Neuronal stem cell (in vitro differentiated cells): ENCODE data around the gene DSC2.

ENCODE experiments used
- DNase-seq: peaks from one replicate; pipeline ENCODE4 v3.0.0-alpha.2; 2013; ENCODE audit warnings: low spot score
- H2AFZ ChIP-seq: one replicate; pipeline ENCODE4 v1.6.1; 2013; ENCODE audit warnings: mild to moderate bottlenecking, low read length, inconsistent platforms
- H2AK5ac ChIP-seq: 2 replicates; pipeline ENCODE4 v1.6.1; 2013; ENCODE audit warnings: low read depth, mild to moderate bottlenecking, inconsistent platforms, low read length, moderate library complexity, mixed read lengths
- H2BK120ac ChIP-seq: 2 replicates; pipeline ENCODE4 v1.6.1; 2013; ENCODE audit warnings: low read depth, mild to moderate bottlenecking, inconsistent platforms, low read length, moderate library complexity, mixed read lengths
- H2BK12ac ChIP-seq: one replicate; pipeline ENCODE4 v1.6.1; 2013; ENCODE audit warnings: low read length, inconsistent platforms
- H2BK15ac ChIP-seq: 2 replicates; pipeline ENCODE4 v1.6.1; 2013; ENCODE audit warnings: mild to moderate bottlenecking, low read length, inconsistent platforms, mixed read lengths
- H2BK5ac ChIP-seq: one replicate; pipeline ENCODE4 v1.6.1; 2013; ENCODE audit warnings: inconsistent platforms, mild to moderate bottlenecking, low read length, moderate library complexity
- H3K14ac ChIP-seq: one replicate; pipeline ENCODE4 v1.6.1; 2013; ENCODE audit warnings: low read length, inconsistent platforms
- H3K18ac ChIP-seq: 2 replicates; pipeline ENCODE4 v1.6.1; 2013; ENCODE audit warnings: low read length, inconsistent platforms
- H3K23ac ChIP-seq: 2 replicates; pipeline ENCODE4 v1.6.1; 2013; ENCODE audit warnings: low read depth, mild to moderate bottlenecking, mixed read lengths, low read length, inconsistent platforms; ENCODE audit not compliant: poor library complexity
- H3K27ac ChIP-seq: replicated peaks from 3 replicates; pipeline ENCODE4 v1.5.1; 2013; ENCODE audit warnings: low read length, inconsistent platforms
- H3K27me3 ChIP-seq, 3 experiments: 2 replicates each; pipeline ENCODE4 v1.6.1; 2013; ENCODE audit warnings: low read length in 3 of 3, mild to moderate bottlenecking in 2 of 3, inconsistent platforms in 1 of 3, low read depth in 1 of 3, mixed read lengths in 1 of 3, moderate library complexity in 1 of 3; ENCODE audit not compliant: control insufficient read depth in 3 of 3, insufficient read depth in 3 of 3
- H3K36me3 ChIP-seq, 2 donors: replicated peaks in 1 of 2; 2 replicates each; pipeline ENCODE4 v1.6.1; 2013; ENCODE audit warnings: low read length in 2 of 2; ENCODE audit not compliant: control insufficient read depth in 2 of 2, insufficient read depth in 2 of 2
- H3K4ac ChIP-seq: 2 replicates; pipeline ENCODE4 v1.6.1; 2013; ENCODE audit warnings: inconsistent platforms, mild to moderate bottlenecking, low read length, moderate library complexity
- H3K4me1 ChIP-seq, 2 donors: 1 replicate in 1 of 2; 2 replicates in 1 of 2; pipeline ENCODE4 v1.6.1; 2013; ENCODE audit warnings: low read length in 2 of 2, low read depth in 1 of 2; ENCODE audit not compliant: control insufficient read depth in 2 of 2, insufficient read depth in 1 of 2
- H3K4me2 ChIP-seq: one replicate; pipeline ENCODE4 v1.6.1; 2013; ENCODE audit warnings: mild to moderate bottlenecking, low read length, inconsistent platforms; ENCODE audit not compliant: insufficient read depth, poor library complexity, severe bottlenecking
- H3K4me3 ChIP-seq, 2 donors: 2 replicates each; pipeline ENCODE4 v1.5.1; 2013; ENCODE audit warnings: low read length in 2 of 2, mild to moderate bottlenecking in 2 of 2, inconsistent platforms in 1 of 2, moderate library complexity in 1 of 2
- H3K79me1 ChIP-seq: one replicate; pipeline ENCODE4 v1.6.1; 2013; ENCODE audit warnings: low read depth, mild to moderate bottlenecking, inconsistent platforms, low read length, moderate library complexity
- H3K9ac ChIP-seq: one replicate; pipeline ENCODE4 v1.6.1; 2013; ENCODE audit warnings: mild to moderate bottlenecking, low read depth, low read length, inconsistent platforms; ENCODE audit not compliant: poor library complexity
- H3K9me3 ChIP-seq, 2 donors: replicated peaks in 1 of 2; 2 replicates each; pipeline versions ENCODE3 to v1.6.1; 2013; ENCODE audit warnings: low read length in 2 of 2, mild to moderate bottlenecking in 2 of 2, inconsistent platforms in 1 of 2, low read depth in 1 of 2, mixed read lengths in 1 of 2, moderate library complexity in 1 of 2; ENCODE audit not compliant: control insufficient read depth in 2 of 2, insufficient read depth in 1 of 2
- H4K8ac ChIP-seq: one replicate; pipeline ENCODE4 v1.6.1; 2013; ENCODE audit warnings: low read depth, mild to moderate bottlenecking, inconsistent platforms, low read length, moderate library complexity
- H4K91ac ChIP-seq: one replicate; pipeline ENCODE4 v1.6.1; 2013; ENCODE audit warnings: low read length, low read depth, mild to moderate bottlenecking, inconsistent platforms; ENCODE audit not compliant: poor library complexity
- WGBS, 2 donors: extraction: QIAGEN DNeasy Blood & Tissue Kit; methylation state at CpG; one replicate each; pipeline ENCODE4 v1.1.7; 2013; ENCODE audit warnings: missing lambda C conversion rate in 2 of 2, mixed read lengths in 1 of 2; ENCODE audit not compliant: insufficient read length in 2 of 2, insufficient replicate concordance in 1 of 2; ENCODE audit errors: extremely low coverage in 2 of 2; 5-methylcytosine and 5-hydroxymethylcytosine counted together

Gene DSC2

GRCh38 chr18:31057917-31058316, 44.3 kb downstream of the DSC2 start:
- Histone ChIP-seq H3K23ac (no peak overlapping the region), H3K4me2 (no peak overlapping the region), H2BK5ac (no peak overlapping the region), H2AK5ac (no peak overlapping the region), H3K79me1 (no peaks in the 10 kb centered on the region), H2BK120ac (no peak overlapping the region), H3K27me3 (no peaks in the 10 kb centered on the region), H3K18ac (no peak overlapping the region), H3K9me3 (peaks cover 0 to 8% of the 10 kb centered on the region in 2 donors), H3K27ac (no peak overlapping the region), H3K4ac (no peak overlapping the region), H3K4me3 (no peak overlapping the region), H2BK15ac (no peak overlapping the region), H2AFZ (no peak overlapping the region), H3K4me1 (peaks cover 3 to 5% of the 10 kb centered on the region in 2 donors), H4K91ac (no peak overlapping the region), H4K8ac (no peak overlapping the region), H2BK12ac (no peak overlapping the region), H3K9ac (no peak overlapping the region), H3K14ac (no peak overlapping the region), H3K36me3 (no peaks in the 10 kb centered on the region)
- DNase-seq: no peak
- WGBS, 2 donors: no CpG with 5 or more reads among the region's 4 CpGs

GRCh38 chr18:31057051-31057450, 45.2 kb downstream of the DSC2 start:
- H3K4ac ChIP-seq: no peak overlapping the region
- H3K27ac ChIP-seq: no peak overlapping the region
- H4K91ac ChIP-seq: no peak overlapping the region
- no peaks in the 10 kb centered on the region for H3K36me3 ChIP-seq
- peaks cover 0 to 9% of the 10 kb centered on the region in 2 donors for H3K9me3 ChIP-seq
- H2BK12ac ChIP-seq: no peak overlapping the region
- no peak overlapping the region for H3K23ac ChIP-seq
- peaks cover 3 to 5% of the 10 kb centered on the region in 2 donors for H3K4me1 ChIP-seq
- H2AK5ac ChIP-seq: no peak overlapping the region
- H3K4me2 ChIP-seq: no peak overlapping the region
- no peak overlapping the region for H3K4me3 ChIP-seq
- H2BK5ac ChIP-seq: no peak overlapping the region
- no peak overlapping the region for H2AFZ ChIP-seq
- no peaks in the 10 kb centered on the region for H3K79me1 ChIP-seq
- WGBS, 2 donors: no CpG with 5 or more reads among the region's 5 CpGs
- H3K18ac ChIP-seq: no peak overlapping the region
- no peak overlapping the region for H4K8ac ChIP-seq
- H3K14ac ChIP-seq: no peak overlapping the region
- no peaks in the 10 kb centered on the region for H3K27me3 ChIP-seq
- no peak overlapping the region for H2BK15ac ChIP-seq
- no peak overlapping the region for H2BK120ac ChIP-seq
- DNase-seq: no peak
- H3K9ac ChIP-seq: no peak overlapping the region

GRCh38 chr18:31056296-31056695, 45.9 kb downstream of the DSC2 start:
- no peaks in the 10 kb centered on the region for H3K79me1 ChIP-seq
- no peak overlapping the region for H3K14ac ChIP-seq
- H2BK5ac ChIP-seq: no peak overlapping the region
- H3K4me2 ChIP-seq: no peak overlapping the region
- H3K27ac ChIP-seq: no peak overlapping the region
- no peak overlapping the region for H3K4ac ChIP-seq
- H2BK12ac ChIP-seq: no peak overlapping the region
- no peak overlapping the region for H3K18ac ChIP-seq
- no peak overlapping the region for H3K23ac ChIP-seq
- no peak overlapping the region for H4K8ac ChIP-seq
- no CpG with 5 or more reads among the region's 2 CpGs for WGBS, 2 donors
- H3K27me3 ChIP-seq: no peaks in the 10 kb centered on the region
- H3K9me3 ChIP-seq: peaks cover 0 to 9% of the 10 kb centered on the region in 2 donors
- peaks cover 3 to 5% of the 10 kb centered on the region in 2 donors for H3K4me1 ChIP-seq
- H2BK15ac ChIP-seq: no peak overlapping the region
- no peak overlapping the region for H3K4me3 ChIP-seq
- DNase-seq: no peak
- H2AFZ ChIP-seq: no peak overlapping the region
- no peak overlapping the region for H2BK120ac ChIP-seq
- no peak overlapping the region for H4K91ac ChIP-seq
- no peaks in the 10 kb centered on the region for H3K36me3 ChIP-seq
- no peak overlapping the region for H3K9ac ChIP-seq
- H2AK5ac ChIP-seq: no peak overlapping the region

GRCh38 chr18:31050635-31051034, 51.6 kb downstream of the DSC2 start:
- Histone ChIP-seq H3K4me3 (no peak overlapping the region), H3K4me1 (peaks cover 0 to 5% of the 10 kb centered on the region in 2 donors), H2BK15ac (no peak overlapping the region), H3K9me3 (peaks cover 0 to 9% of the 10 kb centered on the region in 2 donors), H2BK5ac (no peak overlapping the region), H3K4me2 (no peak overlapping the region), H2BK120ac (no peak overlapping the region), H3K9ac (no peak overlapping the region), H4K8ac (no peak overlapping the region), H3K14ac (no peak overlapping the region), H2AK5ac (no peak overlapping the region), H3K4ac (no peak overlapping the region), H3K27ac (no peak overlapping the region), H3K36me3 (no peaks in the 10 kb centered on the region), H2AFZ (no peak overlapping the region), H3K79me1 (no peaks in the 10 kb centered on the region), H2BK12ac (no peak overlapping the region), H3K27me3 (peaks cover 0 to 23% (median 0%) of the 10 kb centered on the region in 3 experiments), H3K18ac (no peak overlapping the region), H3K23ac (no peak overlapping the region), H4K91ac (no peak overlapping the region)
- WGBS, 2 donors: no CpG with 5 or more reads among the region's 3 CpGs
- no peak for DNase-seq
